NCI-H82 (cell line): ENCODE results near the gene FAM168B.

Experiments
- DNase-seq: peaks from one replicate; lab custom pipeline; 2025; lab: John Stamatoyannopoulos, UW

Gene FAM168B

GRCh38 chr2:131039908-131040660, 53.2 kb downstream of the FAM168B start:
- DNase-seq: no peak

GRCh38 chr2:131039535-131039907, 53.7 kb downstream of the FAM168B start:
- DNase-seq: no peak

- DNase-seq: no peak
Measured at GRCh38 chr2:131039101-131039440, 54.2 kb downstream of the FAM168B start.

GRCh38 chr2:131038258-131039100, 54.8 kb downstream of the FAM168B start:
- no peak for DNase-seq

GRCh38 chr2:131037398-131038257, 55.6 kb downstream of the FAM168B start:
- no peak for DNase-seq

GRCh38 chr2:131036696-131037397, 56.4 kb downstream of the FAM168B start:
- no peak for DNase-seq

- DNase-seq: no peak
Measured at GRCh38 chr2:131036269-131036668, 57.0 kb downstream of the FAM168B start.

- DNase-seq: no peak
Measured at GRCh38 chr2:131035826-131036231, 57.4 kb downstream of the FAM168B start.

GRCh38 chr2:131035112-131035825, 58.0 kb downstream of the FAM168B start:
- no peak for DNase-seq

- DNase-seq: no peak
Measured at GRCh38 chr2:131034122-131035051, 58.9 kb downstream of the FAM168B start.

GRCh38 chr2:131033786-131034121, 59.5 kb downstream of the FAM168B start:
- no peak for DNase-seq

GRCh38 chr2:131032393-131032836, 60.8 kb downstream of the FAM168B start:
- DNase-seq: no peak

GRCh38 chr2:131031875-131032274, 61.4 kb downstream of the FAM168B start:
- DNase-seq: no peak

GRCh38 chr2:131031431-131031841, 61.8 kb downstream of the FAM168B start:
- DNase-seq: no peak

- DNase-seq: no peak
Measured at GRCh38 chr2:131030478-131030971, 62.7 kb downstream of the FAM168B start.

- no peak for DNase-seq
Measured at GRCh38 chr2:131029812-131030211, 63.4 kb downstream of the FAM168B start.

GRCh38 chr2:131027566-131028528, 65.4 kb downstream of the FAM168B start:
- no peak for DNase-seq

GRCh38 chr2:131026919-131027318, 66.3 kb downstream of the FAM168B start:
- no peak for DNase-seq

GRCh38 chr2:131023758-131024157, 69.5 kb downstream of the FAM168B start:
- no peak for DNase-seq
